Heart right ventricle (tissue), 16 donors: ENCODE results near the gene AZU1. TPM values are rescaled to one million over a fixed set of nuclear protein-coding genes. Genes with fewer than 3 reads are reported as not detected.

Source experiments
- ATAC-seq, 8 donors: fragments of 200-7000 bp; cut with Tn5 transposase; one replicate each; pipeline ENCODE4 v1.9.1; 2020; ENCODE audit warnings: mild to moderate bottlenecking in 8 of 8, moderate library complexity in 8 of 8, moderate number of reproducible peaks in 1 of 8
- DNase-seq, 2 donors: peaks; one replicate each; pipeline ENCODE4 v3.0.0-alpha.2; 2020
- H3K27ac ChIP-seq, 10 donors: fragments of 200-600 bp; sonication (generic) in 2 of 10; one replicate each; pipeline versions ENCODE4 v1.5.0 to v1.8.0; 2020 to 2022; ENCODE audit warnings: mild to moderate bottlenecking in 3 of 10
- H3K27me3 ChIP-seq, 7 donors: fragments of 200-600 bp; one replicate each; pipeline ENCODE4 v1.8.0; 2021 to 2022; ENCODE audit warnings: mild to moderate bottlenecking in 2 of 7
- H3K36me3 ChIP-seq, 9 donors: fragments of 200-600 bp; sonication (generic) in 1 of 9; one replicate each; pipeline versions ENCODE4 v1.5.0 to v1.8.0; 2020 to 2022; ENCODE audit warnings: mild to moderate bottlenecking in 2 of 9
- H3K4me1 ChIP-seq, 9 donors: fragments of 200-600 bp; sonication (generic) in 1 of 9; one replicate each; pipeline versions ENCODE4 v1.5.0 to v1.8.0; 2020 to 2022; ENCODE audit warnings: mild to moderate bottlenecking in 4 of 9
- H3K4me3 ChIP-seq, 10 donors: fragments of 200-600 bp; sonication (generic) in 2 of 10; one replicate each; pipeline versions ENCODE4 v1.5.0 to v1.8.0; 2020 to 2022; ENCODE audit warnings: mild to moderate bottlenecking in 7 of 10, moderate library complexity in 2 of 10
- H3K9me3 ChIP-seq, 11 donors: fragments of 200-600 bp in 10 of 11; sonication (generic) in 2 of 11; one replicate each; pipeline versions ENCODE4 v1.5.0 to v1.8.0; 2013 to 2022; ENCODE audit warnings: mild to moderate bottlenecking in 2 of 11, control low read depth in 1 of 11, moderate library complexity in 1 of 11
- WGBS, 2 donors: extraction: QIAGEN DNeasy Blood & Tissue Kit; methylation state at CpG; one replicate each; pipeline ENCODE4 v1.1.7; 2013; ENCODE audit warnings: inconsistent platforms in 1 of 2; 5-methylcytosine and 5-hydroxymethylcytosine counted together
- intact Hi-C, 10 donors: fragments of 100-400 bp; cut with DNase I; formaldehyde crosslinking; loops; one replicate each; pipeline versions ENCODE4 v1.11.1 to v1.14.2; 2022
- polyA plus RNA-seq, 2 donors: library from polyadenylated mRNA; stranded (reverse); fragments of 200-250 nt; gene quantifications; one replicate each; pipeline ENCODE4 v1.2.3, GENCODE V29; 2013
- total RNA-seq, 10 donors: library from RNA; stranded (reverse); fragmentation: NEBNext Ultra II Directional in 3 of 10; extraction: Animal tissue kit (Norgen Biotek cat#: 25700) in 3 of 10; gene quantifications; one replicate each; pipeline versions ENCODE4 v1.2.1 to v1.2.4, GENCODE V29; 2021 to 2023
- TF ChIP-seq, protein P1 (sequence below), 9 donors: fragments of 200-600 bp; sonication (generic) in 2 of 9; IDR thresholded peaks; one replicate each; pipeline versions ENCODE4 v1.5.0 to v1.8.0; 2021 to 2022; ENCODE audit warnings: antibody characterized with exemption in 9 of 9, mild to moderate bottlenecking in 5 of 9, moderate library complexity in 1 of 9
- donor health status: Arrhythmogenic right ventricular cardiomyopathy.
- donor health status: ischemic (EF 13 %, LVEDD 7.1; RV severe dilation, severe dysfunction).
- donor health status: healthy with polysubstance abuse.
- donor health status: DM: no; HTN: yes; CAD: no.
- donor health status: DM: no; HTN: no; CAD: no.
- donor health status: ischemic (EF 25% LVEDD 6.9; RV normal size, moderate dysfunction).
- donor health status: ischemic (EF 25% LVEDD 5.7; RV mildly dilated, moderate dysfunction).
- donor health status: healthy.
- donor health status: DM: yes; HTN: yes; CAD: no.
- donor health status: Ischemic cardiomyopathy.
- donor health status: ischemic (EF 35%, LVEDD 5.7; RV mildly dilated, moderate dysfunction).
- donor health status: nonischemic (EF 11% LVEDD 7.7; RV severe dilation, severe dysfunction).
- donor health status: DM: yes; HTN: yes; CAD: no.
- donor health status: PGD.
- donor health status: ischemic (EF 29% LVEDD 5.4; RV normal size, mild dysfunction).
- donor health status: nonischemic (EF 23%, LVEDD 6.1; RV moderate dilation, normal function).

Gene AZU1
- total and polyA plus RNA-seq, 12 donors = 0.06 to 1.7 TPM; not detected in 10

DNA sequence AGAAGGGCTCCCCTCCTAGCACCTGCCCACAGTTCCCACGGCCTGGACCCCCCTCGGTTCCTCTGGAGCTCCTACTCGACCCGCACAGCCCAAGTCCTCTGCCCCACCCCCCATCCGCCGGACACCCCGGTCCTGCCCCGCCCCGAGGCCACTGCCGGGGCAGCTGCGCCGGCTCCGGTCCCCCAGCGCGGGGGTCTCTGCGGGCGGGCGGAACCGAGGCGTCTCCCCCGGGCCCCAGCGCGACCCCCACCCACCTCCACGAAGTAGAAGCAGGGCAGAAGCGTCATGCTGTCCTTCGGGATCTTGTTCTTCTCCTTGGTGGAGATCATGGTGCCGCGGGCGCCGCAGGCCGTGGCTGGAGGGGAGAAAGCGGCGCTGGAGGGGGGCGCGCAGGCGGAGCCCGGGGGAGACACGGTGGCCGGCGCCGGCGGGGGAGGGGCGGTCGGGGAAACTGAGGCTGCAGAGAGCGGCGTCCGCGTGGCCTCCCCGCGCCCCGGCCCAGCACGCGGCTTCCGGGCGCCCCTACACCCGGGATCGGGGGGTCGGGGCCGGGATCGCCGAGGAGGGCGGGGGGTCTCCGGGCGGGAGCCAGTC, 6.3 kb upstream of the AZU1 start:
- H3K4me3 ChIP-seq = peak overlapping the region; percentile 14 to 51 (median 42)
- DNase-seq (no peak), ATAC-seq (peak in 1 of 8 donors; percentile 28)

DNA sequence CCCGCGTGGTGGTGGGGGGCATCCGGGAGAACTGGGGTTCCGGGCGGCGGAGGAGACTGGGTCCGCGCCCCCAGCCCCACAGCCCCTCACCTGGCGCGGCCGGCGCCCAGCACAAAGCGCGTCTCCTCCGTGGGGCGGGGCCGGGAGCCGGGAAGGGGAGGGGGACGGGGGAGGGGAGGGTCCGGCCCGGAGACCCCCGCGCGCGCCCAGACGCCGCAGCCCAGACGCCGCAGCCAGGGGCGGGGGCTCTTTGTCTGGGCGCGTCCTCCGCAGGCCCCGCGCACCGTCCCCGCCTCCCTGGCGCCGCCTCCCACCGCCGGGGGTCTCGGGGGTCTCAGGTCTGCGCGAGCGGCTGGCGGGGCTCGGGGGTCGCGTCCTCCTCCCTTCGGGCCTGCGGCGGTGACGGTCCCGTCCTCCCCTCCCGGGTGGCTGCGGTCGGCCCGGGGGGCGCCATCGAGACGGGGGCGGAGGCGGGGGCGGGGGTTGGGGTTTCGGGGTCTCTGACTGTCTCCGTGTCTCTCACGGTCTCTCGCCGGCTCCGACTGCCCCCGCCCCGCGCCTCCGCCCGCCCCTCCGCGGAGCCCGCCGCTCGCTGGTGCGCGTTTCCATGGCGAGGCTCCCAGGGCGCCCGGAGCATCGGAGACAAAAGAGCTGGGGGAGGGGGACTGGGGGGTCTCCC, 5.7 kb upstream of the AZU1 start, which contains the start of gene PLPPR3:
TSS of gene PLPPR3 (minus strand) at position 131 of the 679 bp plus-strand sequence. CDS start 396 bp downstream, outside the sequence.
- ATAC-seq (no peak), DNase-seq (no peak)
- H3K4me3 ChIP-seq = peak within 1 kb of the TSS; percentile 14 to 51 (median 42)
- H3K27ac ChIP-seq = no peak within 1 kb of the TSS
- H3K27me3 ChIP-seq = peaks cover 18 to 35% (median 29%) of the 10 kb centered on the region in 7 donors
- intact Hi-C loops = no loop called here
- peaks cover 0 to 23% (median 12%) of the 10 kb centered on the region in 9 donors for H3K4me1 ChIP-seq
- TF ChIP-seq, protein P1, sequence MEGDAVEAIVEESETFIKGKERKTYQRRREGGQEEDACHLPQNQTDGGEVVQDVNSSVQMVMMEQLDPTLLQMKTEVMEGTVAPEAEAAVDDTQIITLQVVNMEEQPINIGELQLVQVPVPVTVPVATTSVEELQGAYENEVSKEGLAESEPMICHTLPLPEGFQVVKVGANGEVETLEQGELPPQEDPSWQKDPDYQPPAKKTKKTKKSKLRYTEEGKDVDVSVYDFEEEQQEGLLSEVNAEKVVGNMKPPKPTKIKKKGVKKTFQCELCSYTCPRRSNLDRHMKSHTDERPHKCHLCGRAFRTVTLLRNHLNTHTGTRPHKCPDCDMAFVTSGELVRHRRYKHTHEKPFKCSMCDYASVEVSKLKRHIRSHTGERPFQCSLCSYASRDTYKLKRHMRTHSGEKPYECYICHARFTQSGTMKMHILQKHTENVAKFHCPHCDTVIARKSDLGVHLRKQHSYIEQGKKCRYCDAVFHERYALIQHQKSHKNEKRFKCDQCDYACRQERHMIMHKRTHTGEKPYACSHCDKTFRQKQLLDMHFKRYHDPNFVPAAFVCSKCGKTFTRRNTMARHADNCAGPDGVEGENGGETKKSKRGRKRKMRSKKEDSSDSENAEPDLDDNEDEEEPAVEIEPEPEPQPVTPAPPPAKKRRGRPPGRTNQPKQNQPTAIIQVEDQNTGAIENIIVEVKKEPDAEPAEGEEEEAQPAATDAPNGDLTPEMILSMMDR (IDR thresholded peaks at IDR 0.05) = no peak
- WGBS, 2 donors = 1% methylated on average over 48 to 85 of the region's 86 CpGs
- H3K9me3 ChIP-seq = no peaks in the 10 kb centered on the region
- H3K36me3 ChIP-seq = no peaks in the 10 kb centered on the region

More for the DNA sequence above, 6.3 kb upstream of the AZU1 start:
- Histone ChIP-seq H3K4me1 (peaks cover 0 to 19% (median 12%) of the 10 kb centered on the region in 9 donors), H3K27ac (no peak overlapping the region), H3K27me3 (peaks cover 18 to 35% (median 29%) of the 10 kb centered on the region in 7 donors), H3K36me3 (no peaks in the 10 kb centered on the region), H3K9me3 (no peaks in the 10 kb centered on the region)
- intact Hi-C loops = no loop called here
- TF ChIP-seq, protein P1 (IDR thresholded peaks at IDR 0.05) = no peak
- WGBS, 2 donors = 2% methylated on average over 55 to 63 of the region's 64 CpGs

DNA sequence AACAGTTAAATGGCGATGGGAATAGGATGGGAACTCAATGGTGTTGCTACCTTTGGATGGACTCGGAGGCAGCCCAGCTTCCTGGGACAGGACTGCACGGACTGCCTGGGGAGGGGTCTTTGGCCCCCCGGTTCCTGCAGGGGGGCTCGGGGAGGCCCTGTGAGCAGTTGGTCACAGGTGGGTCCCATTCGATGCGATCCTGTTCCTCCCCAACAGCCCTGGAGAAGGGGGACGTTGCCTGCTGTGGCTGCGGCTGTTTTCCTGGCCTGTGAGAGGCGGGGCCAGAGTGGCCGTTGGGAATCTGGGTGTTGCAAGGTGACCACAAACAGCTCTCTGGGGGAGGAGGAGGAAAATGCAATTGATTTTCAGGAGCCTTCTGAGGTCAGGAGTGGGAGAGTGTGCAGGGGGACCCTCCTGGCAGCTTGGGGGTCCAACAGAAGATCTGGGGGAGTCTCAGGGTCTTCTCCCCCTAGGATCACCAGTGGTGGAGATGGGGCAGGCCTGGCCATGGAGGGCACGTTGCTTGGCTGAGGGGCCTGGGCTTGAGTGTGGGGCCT, 4.0 kb upstream of the AZU1 start:
- no peak overlapping the region for H3K27ac ChIP-seq
- DNase-seq = no peak
- intact Hi-C loops = no loop called here
- H3K36me3 ChIP-seq = no peaks in the 10 kb centered on the region
- H3K27me3 ChIP-seq = peaks cover 18 to 39% (median 31%) of the 10 kb centered on the region in 7 donors
- H3K4me3 ChIP-seq = no peak overlapping the region
- ATAC-seq = no peak
- TF ChIP-seq, protein P1 (IDR thresholded peaks at IDR 0.05) = no peak
- 54 to 65% methylated on average over 10 to 12 of the region's 12 CpGs for WGBS, 2 donors
- H3K9me3 ChIP-seq = no peaks in the 10 kb centered on the region
- peaks cover 0 to 30% (median 12%) of the 10 kb centered on the region in 9 donors for H3K4me1 ChIP-seq

DNA sequence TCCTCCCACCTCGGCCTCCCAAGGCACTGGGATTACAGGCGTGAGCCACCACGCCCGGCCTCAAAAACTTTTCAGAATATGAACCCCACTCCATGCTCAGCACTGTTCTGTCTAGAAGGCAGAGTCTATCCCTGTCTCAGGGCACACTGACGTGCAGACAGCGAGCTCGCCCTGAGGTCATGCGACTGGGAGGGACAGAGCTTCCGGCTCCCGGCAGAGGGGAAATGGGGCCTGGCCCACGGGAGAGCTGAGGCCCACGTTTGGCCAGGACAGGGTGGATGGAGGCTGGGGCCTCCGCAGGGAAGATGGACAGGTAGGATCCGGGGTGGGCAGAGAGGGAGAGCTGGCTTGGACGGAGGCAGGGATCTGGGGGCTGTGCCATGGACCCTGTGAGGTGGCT, 2.8 kb upstream of the AZU1 start:
- peaks cover 18 to 43% (median 33%) of the 10 kb centered on the region in 7 donors for H3K27me3 ChIP-seq
- TF ChIP-seq, protein P1 (IDR thresholded peaks at IDR 0.05) = no peak
- DNase-seq (no peak), ATAC-seq (no peak)
- no peaks in the 10 kb centered on the region for H3K36me3 ChIP-seq
- intact Hi-C loops = no loop called here
- peaks cover 0 to 30% (median 12%) of the 10 kb centered on the region in 9 donors for H3K4me1 ChIP-seq
- H3K4me3 ChIP-seq = no peak overlapping the region
- no peak overlapping the region for H3K27ac ChIP-seq
- WGBS, 2 donors = 71% methylated on average over 15 of the region's 15 CpGs
- no peaks in the 10 kb centered on the region for H3K9me3 ChIP-seq
